HUES48 (cell line): Measurements from ENCODE around the gene PPP1R9B.

Experiments
- H3K27ac ChIP-seq: one replicate; pipeline ENCODE4 v1.7.0; 2013; ENCODE audit warnings: low read depth, low read length, inconsistent platforms
- H3K27me3 ChIP-seq: 2 replicates; pipeline ENCODE4 v1.6.1; 2013; ENCODE audit warnings: mild to moderate bottlenecking, low read length; ENCODE audit not compliant: control insufficient read depth, insufficient read depth
- H3K36me3 ChIP-seq: 2 replicates; pipeline ENCODE4 v1.6.1; 2013; ENCODE audit warnings: low read length; ENCODE audit not compliant: control insufficient read depth, insufficient read depth
- H3K4me1 ChIP-seq: 2 replicates; pipeline ENCODE4 v1.6.1; 2013; ENCODE audit warnings: mild to moderate bottlenecking, low read length; ENCODE audit not compliant: control insufficient read depth, insufficient read depth
- H3K4me3 ChIP-seq: 2 replicates; pipeline ENCODE4 v1.5.1; 2013; ENCODE audit warnings: mild to moderate bottlenecking, low read depth, low read length
- H3K9ac ChIP-seq: 2 replicates; pipeline ENCODE4 v1.6.1; 2013; ENCODE audit warnings: mild to moderate bottlenecking, low read depth, low read length, moderate library complexity
- H3K9me3 ChIP-seq: 2 replicates; pipeline ENCODE4 v1.6.1; 2013; ENCODE audit warnings: low read length; ENCODE audit not compliant: control insufficient read depth, insufficient read depth

PPP1R9B gene, protein sequence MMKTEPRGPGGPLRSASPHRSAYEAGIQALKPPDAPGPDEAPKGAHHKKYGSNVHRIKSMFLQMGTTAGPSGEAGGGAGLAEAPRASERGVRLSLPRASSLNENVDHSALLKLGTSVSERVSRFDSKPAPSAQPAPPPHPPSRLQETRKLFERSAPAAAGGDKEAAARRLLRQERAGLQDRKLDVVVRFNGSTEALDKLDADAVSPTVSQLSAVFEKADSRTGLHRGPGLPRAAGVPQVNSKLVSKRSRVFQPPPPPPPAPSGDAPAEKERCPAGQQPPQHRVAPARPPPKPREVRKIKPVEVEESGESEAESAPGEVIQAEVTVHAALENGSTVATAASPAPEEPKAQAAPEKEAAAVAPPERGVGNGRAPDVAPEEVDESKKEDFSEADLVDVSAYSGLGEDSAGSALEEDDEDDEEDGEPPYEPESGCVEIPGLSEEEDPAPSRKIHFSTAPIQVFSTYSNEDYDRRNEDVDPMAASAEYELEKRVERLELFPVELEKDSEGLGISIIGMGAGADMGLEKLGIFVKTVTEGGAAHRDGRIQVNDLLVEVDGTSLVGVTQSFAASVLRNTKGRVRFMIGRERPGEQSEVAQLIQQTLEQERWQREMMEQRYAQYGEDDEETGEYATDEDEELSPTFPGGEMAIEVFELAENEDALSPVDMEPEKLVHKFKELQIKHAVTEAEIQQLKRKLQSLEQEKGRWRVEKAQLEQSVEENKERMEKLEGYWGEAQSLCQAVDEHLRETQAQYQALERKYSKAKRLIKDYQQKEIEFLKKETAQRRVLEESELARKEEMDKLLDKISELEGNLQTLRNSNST

DNA sequence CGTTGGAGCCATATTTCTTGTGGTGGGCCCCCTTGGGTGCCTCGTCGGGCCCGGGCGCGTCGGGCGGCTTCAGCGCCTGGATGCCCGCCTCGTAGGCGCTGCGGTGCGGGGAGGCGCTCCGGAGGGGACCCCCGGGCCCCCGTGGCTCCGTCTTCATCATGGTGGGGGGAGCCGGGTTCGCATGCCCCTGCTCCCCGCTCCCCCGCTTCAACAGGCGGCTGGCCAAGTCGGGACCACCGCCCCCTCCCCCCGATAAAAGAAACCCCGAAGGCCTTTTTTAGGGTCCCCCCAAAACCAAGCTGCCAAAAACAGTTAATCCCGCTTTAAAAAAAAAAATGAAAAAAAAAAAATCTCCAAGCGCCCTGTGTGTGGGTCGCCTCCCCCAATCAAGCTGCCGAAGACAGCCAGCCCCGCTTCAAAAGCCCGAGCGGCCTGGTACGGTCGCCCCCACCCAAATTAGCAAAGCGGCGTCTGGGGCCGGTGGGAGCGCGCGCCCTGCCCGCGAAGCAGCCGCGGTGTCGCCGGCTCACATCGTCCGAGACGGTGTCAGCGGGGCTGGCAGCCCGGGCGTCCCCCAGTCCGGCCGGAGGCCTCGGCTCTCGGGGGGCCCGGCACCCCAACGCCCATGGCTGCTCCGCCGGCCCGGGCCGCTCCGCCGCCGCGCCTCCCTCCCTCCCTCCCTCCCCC is at the start of gene PPP1R9B:
Gene PPP1R9B, minus strand, starts transcription at position 324 of the 687 bp plus-strand sequence. Its CDS starts 164 bp downstream, at position 160.
- peak within 1 kb of the TSS; percentile 39 for H3K27ac ChIP-seq
- H3K36me3 ChIP-seq: no peaks in the 10 kb centered on the region
- no peak within 1 kb of the TSS for H3K9ac ChIP-seq
- H3K27me3 ChIP-seq: peaks cover 18% of the 10 kb centered on the region
- H3K4me1 ChIP-seq: peaks cover 32% of the 10 kb centered on the region; the same call in 1 of the 2 replicates
- peak within 1 kb of the TSS; percentile 79 for H3K4me3 ChIP-seq
- no peaks in the 10 kb centered on the region for H3K9me3 ChIP-seq

DNA sequence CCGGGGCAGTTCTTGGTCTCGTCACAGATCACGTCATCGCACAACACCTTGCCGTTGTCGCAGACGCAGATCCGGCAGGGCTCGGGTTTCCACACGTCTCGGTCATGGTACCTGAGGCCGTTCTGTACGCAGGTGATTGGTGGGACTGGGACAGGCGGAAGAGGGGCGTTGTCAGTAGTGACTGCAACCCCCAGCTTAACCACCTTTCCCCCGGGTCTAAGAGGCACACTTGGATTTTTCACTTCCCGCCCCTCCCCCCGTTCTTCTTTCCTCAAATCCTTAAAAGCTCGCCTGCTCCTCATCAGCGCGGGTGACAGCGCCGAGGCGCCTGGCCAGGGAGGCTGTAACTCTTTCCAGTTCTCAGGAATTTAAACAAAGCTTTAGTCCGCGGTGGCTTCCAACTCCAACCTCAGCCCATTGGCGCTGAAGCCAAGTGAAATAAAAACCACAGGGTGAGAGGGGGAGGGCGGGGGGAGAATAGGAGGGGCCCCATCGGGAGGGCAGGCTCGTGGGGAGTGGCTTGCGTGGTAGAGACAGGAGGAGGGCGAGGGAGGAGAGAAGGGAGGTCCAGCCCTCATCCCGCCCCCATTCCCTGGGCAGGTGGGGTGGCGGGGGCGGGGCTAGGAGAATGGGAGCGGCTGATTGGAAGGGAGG is 49.5 kb upstream of the PPP1R9B start:
- Histone ChIP-seq H3K4me3 (peak overlapping the region; percentile 72), H3K4me1 (no peaks in the 10 kb centered on the region), H3K27ac (peak overlapping the region; percentile 69), H3K9me3 (no peaks in the 10 kb centered on the region), H3K36me3 (peaks cover 36% of the 10 kb centered on the region), H3K9ac (no peak overlapping the region), H3K27me3 (peaks cover 22% of the 10 kb centered on the region)

DNA sequence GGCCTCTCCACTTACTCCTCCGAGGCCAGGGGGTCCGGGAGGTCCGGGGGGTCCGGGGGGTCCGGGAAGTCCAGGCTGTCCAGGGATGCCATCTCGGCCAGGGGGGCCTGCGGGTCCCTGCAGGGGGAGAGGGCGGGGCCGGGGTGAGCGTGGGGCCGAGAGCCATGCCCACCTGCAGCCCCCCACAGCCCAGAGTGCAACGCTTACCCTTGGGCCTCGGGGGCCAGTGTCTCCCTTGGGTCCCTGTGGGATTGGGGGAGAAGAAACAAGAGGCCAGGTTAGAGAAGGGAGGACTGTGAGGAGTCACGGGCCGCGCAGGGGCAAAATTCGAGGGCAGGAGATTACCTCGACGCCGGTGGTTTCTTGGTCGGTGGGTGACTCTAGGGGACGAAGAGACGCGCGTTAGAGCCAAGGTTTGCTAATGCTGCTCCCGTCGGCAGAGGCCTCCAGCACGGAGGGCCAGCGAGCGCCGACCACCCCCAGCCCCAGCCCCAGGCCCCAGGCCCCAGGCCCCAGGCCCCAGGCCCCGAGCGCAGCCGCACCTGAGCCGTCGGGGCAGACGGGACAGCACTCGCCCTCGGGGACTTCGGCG is 48.8 kb upstream of the PPP1R9B start:
- Histone ChIP-seq H3K36me3 (peaks cover 38% of the 10 kb centered on the region), H3K27me3 (peaks cover 21% of the 10 kb centered on the region), H3K27ac (no peak overlapping the region), H3K4me3 (peak overlapping the region; percentile 72), H3K4me1 (no peaks in the 10 kb centered on the region), H3K9ac (no peak overlapping the region), H3K9me3 (no peaks in the 10 kb centered on the region)

DNA sequence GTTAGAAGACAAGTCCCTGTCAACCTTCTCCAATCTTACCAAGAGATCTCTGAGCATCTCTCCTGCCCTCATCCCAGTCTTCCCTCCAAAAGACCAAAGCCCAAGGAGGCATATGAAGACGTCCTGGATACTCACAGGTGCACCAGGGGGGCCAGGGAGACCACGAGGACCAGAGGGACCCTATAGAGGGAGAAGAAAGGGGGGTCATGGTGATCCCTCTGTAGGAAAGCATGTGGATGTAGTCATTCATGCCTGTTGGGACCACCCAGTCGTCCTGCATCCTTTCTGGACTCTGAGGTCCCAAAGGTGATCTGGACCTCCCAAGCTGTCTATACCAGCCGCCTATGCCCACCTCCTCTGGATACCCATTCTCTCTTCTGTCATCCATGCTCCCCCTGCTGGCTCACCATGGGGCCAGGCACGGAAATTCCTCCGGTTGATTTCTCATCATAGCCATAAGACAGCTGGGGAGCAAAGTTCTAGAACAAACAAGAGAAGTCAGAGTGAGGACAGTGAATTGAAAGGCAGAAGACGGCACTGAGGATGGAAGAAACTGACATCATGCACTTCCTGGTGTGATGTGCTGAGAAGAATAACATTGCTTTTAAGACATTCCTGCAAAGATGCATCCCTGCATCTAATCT is 47.7 kb upstream of the PPP1R9B start:
- H3K36me3 ChIP-seq: peaks cover 46% of the 10 kb centered on the region
- peaks cover 21% of the 10 kb centered on the region for H3K27me3 ChIP-seq
- H3K9me3 ChIP-seq: no peaks in the 10 kb centered on the region
- no peak overlapping the region for H3K4me3 ChIP-seq
- no peaks in the 10 kb centered on the region for H3K4me1 ChIP-seq
- no peak overlapping the region for H3K27ac ChIP-seq
- H3K9ac ChIP-seq: no peak overlapping the region

DNA sequence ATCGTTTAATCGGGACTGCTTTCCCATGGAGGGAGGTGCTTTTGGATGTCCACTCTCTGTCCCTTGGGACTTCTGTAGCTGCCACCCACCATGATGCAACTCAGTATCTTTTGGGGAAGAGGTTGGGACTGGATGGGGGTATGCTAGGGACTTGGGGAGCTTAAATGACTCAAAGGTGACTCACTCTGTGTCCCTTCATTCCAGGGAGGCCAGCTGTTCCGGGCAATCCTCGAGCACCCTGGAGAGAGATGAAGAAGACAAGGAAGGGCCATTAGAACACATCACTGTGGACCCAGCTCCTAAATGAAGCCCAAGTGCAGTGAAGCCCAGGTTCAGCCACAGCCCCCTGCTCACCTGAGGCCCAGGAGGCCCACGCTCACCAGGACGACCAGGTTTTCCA is 46.3 kb upstream of the PPP1R9B start:
- Histone ChIP-seq H3K9ac (no peak overlapping the region), H3K4me3 (no peak overlapping the region), H3K9me3 (no peaks in the 10 kb centered on the region), H3K27me3 (peaks cover 11% of the 10 kb centered on the region), H3K27ac (no peak overlapping the region), H3K36me3 (peaks cover 60% of the 10 kb centered on the region), H3K4me1 (no peaks in the 10 kb centered on the region)

DNA sequence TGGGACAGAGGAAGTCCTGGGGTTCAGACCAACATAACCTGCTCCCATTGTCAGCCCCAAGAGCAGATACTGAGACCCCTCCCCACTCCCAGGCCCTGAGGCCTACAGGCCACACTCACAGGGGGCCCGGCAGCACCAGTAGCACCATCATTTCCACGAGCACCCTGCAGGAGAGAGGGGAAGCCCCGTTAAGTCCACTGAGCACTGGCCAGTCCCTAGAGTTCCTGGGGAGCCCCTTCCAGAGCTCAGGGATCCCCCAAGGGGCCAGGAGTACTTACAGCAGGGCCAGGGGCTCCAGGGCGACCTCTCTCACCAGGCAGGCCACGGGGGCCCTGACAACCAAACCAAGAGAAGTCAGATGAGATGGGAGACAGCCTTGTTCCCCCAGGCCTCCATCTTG is 45.6 kb upstream of the PPP1R9B start:
- peaks cover 66% of the 10 kb centered on the region for H3K36me3 ChIP-seq
- no peak overlapping the region for H3K27ac ChIP-seq
- H3K9ac ChIP-seq: no peak overlapping the region
- H3K27me3 ChIP-seq: peaks cover 3% of the 10 kb centered on the region
- no peak overlapping the region for H3K4me3 ChIP-seq
- H3K9me3 ChIP-seq: no peaks in the 10 kb centered on the region
- H3K4me1 ChIP-seq: no peaks in the 10 kb centered on the region

DNA sequence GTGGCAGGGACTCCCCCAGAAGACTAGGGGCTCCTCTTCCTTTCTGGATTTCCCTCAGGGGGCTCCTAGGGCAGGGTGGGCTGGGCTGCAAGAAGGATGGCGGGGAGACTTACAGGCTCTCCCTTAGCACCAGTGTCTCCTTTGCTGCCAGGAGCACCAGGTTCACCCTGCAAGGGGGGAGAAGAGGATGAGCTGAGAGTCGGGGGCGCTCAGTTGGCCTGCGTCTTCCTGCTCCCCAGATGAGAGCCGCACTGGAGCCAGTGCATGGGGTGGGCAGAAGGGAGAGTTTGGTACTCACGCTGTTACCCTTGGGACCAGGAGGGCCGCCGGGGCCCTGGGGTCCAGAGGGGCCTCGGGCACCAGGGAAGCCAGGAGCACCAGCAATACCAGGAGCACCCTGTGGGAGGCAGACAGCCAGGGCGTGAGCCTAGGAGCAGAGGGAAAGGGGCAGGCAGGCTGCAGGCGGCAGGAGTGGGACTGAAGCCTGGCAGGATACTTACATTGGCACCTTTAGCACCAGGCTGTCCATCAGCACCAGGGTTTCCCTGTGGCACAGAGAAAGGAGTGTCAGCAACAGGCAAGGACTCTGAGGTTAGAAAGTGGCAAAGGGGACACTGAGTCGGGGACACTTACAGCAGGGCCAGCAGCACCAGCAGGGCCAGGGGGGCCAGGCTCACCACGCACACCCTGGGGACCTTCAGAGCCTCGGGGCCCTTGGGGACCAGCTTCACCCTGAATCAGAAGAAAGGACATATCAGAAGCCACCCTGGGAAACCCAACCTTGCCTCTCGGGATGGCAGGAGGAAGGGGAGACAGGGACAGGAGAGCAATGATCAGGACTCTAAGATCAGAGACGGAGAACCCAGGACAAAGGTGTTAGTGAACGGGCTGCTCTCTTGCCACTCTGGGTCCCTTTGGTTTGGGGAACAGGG is 44.7 kb upstream of the PPP1R9B start:
- H3K9me3 ChIP-seq: no peaks in the 10 kb centered on the region
- no peak overlapping the region for H3K9ac ChIP-seq
- no peak overlapping the region for H3K27ac ChIP-seq
- peaks cover 75% of the 10 kb centered on the region for H3K36me3 ChIP-seq
- no peaks in the 10 kb centered on the region for H3K27me3 ChIP-seq
- no peak overlapping the region for H3K4me3 ChIP-seq
- no peaks in the 10 kb centered on the region for H3K4me1 ChIP-seq

DNA sequence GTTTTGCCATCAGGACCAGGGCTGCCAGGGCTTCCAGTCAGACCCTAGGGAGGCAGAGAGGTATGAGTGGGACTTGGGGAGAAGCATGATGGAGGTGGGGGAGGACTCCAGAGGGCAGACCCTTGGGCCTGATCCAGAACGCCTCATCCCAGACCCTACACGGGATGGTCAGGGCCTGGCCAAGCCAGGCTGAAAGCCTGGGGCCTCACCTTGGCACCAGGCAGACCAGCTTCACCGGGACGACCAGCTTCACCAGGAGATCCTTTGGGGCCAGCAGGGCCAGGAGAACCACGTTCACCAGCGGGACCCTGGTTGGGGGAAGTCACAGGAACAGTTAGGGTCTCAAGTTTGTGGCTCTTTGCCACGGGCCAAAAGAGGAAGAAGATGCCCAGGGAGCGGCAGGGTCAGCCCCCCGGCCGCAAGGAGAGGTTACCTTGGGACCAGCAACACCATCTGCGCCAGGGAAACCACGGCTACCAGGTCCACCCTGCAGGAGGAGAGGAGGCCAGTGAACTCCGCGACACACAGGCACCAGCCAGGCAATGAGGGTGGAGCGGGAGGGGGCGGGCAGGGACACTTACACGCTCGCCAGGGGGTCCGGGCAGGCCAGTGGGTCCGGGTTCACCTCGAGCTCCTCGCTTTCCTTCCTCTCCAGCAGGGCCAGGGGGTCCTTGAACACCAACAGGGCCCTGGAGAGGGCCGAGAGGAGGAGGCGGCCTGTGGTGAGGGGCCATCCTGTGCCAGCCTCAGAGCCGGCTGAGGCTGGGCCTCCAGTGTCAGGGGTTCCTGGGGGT is 43.9 kb upstream of the PPP1R9B start:
- Histone ChIP-seq H3K36me3 (peaks cover 83% of the 10 kb centered on the region), H3K4me1 (no peaks in the 10 kb centered on the region), H3K9ac (no peak overlapping the region), H3K27me3 (no peaks in the 10 kb centered on the region), H3K27ac (no peak overlapping the region), H3K9me3 (no peaks in the 10 kb centered on the region), H3K4me3 (no peak overlapping the region)
